ENCODE results near the gene PDAP1.
A peak's percentile ranks its signal among the peaks of the same experiment; 100 is the strongest.

The PDAP1 gene

DNA sequence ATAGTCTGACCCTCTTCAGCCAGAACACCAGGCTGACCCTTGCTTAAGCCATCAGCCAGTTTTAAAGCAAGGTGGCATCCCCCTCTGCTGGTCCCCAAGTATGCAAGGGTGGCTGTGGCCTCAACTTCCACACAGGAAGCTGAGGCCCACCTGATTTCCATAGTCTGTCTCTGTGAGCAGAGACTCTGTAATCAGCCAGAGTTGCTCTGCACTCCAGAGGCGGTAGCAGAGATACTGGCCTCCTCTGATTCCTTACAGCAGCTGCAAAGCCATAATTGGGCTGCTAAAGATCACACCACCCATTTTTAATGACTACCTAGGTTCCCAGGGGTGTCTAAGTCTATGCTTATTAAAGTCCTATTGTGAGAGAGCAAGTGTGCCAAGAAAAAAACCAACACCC is 1.8 kb downstream of the PDAP1 start:
- H3K4me3 ChIP-seq (ENCODE audit: low read depth, low read length) = peak overlapping the region; percentile 77
- peak overlapping the region; percentile 11 for H3K27ac ChIP-seq (ENCODE audit: low read depth, low read length)
- H3K4me1 ChIP-seq (ENCODE audit: control insufficient read depth, insufficient read depth, low read length) = peaks cover 9% of the 10 kb centered on the region; the same call in 1 of the 2 replicates
- H3K27me3 ChIP-seq (ENCODE audit: control insufficient read depth, insufficient read depth, low read length) = no peaks in the 10 kb centered on the region
- no peak overlapping the region; the same call in 1 of the 2 replicates for H3K9ac ChIP-seq (ENCODE audit: low read depth, low read length)
- H3K36me3 ChIP-seq (ENCODE audit: control insufficient read depth, insufficient read depth, low read length) = peaks cover 52% of the 10 kb centered on the region
- H3K9me3 ChIP-seq (ENCODE audit: control insufficient read depth, insufficient read depth, low read length) = no peaks in the 10 kb centered on the region

- no peak overlapping the region for H3K9ac ChIP-seq (ENCODE audit: low read depth, low read length)
- no peaks in the 10 kb centered on the region for H3K9me3 ChIP-seq (ENCODE audit: control insufficient read depth, insufficient read depth, low read length)
- H3K4me1 ChIP-seq (ENCODE audit: control insufficient read depth, insufficient read depth, low read length) = peaks cover 7% of the 10 kb centered on the region; the same call in 1 of the 2 replicates
- H3K27ac ChIP-seq (ENCODE audit: low read depth, low read length) = no peak overlapping the region
- H3K4me3 ChIP-seq (ENCODE audit: low read depth, low read length) = no peak overlapping the region
- no peaks in the 10 kb centered on the region for H3K27me3 ChIP-seq (ENCODE audit: control insufficient read depth, insufficient read depth, low read length)
- peaks cover 52% of the 10 kb centered on the region for H3K36me3 ChIP-seq (ENCODE audit: control insufficient read depth, insufficient read depth, low read length)
Observed at GRCh38 chr7:99404977-99405320, 3.4 kb downstream of the PDAP1 start.

GRCh38 chr7:99404235-99404976 is 4.0 kb downstream of the PDAP1 start:
- peaks cover 5% of the 10 kb centered on the region; the same call in 1 of the 2 replicates for H3K4me1 ChIP-seq (ENCODE audit: control insufficient read depth, insufficient read depth, low read length)
- no peak overlapping the region for H3K4me3 ChIP-seq (ENCODE audit: low read depth, low read length)
- H3K9me3 ChIP-seq (ENCODE audit: control insufficient read depth, insufficient read depth, low read length) = no peaks in the 10 kb centered on the region
- H3K9ac ChIP-seq (ENCODE audit: low read depth, low read length) = no peak overlapping the region
- H3K27me3 ChIP-seq (ENCODE audit: control insufficient read depth, insufficient read depth, low read length) = no peaks in the 10 kb centered on the region
- no peak overlapping the region for H3K27ac ChIP-seq (ENCODE audit: low read depth, low read length)
- H3K36me3 ChIP-seq (ENCODE audit: control insufficient read depth, insufficient read depth, low read length) = peaks cover 56% of the 10 kb centered on the region

- H3K36me3 ChIP-seq (ENCODE audit: control insufficient read depth, insufficient read depth, low read length) = peaks cover 63% of the 10 kb centered on the region
Observed at GRCh38 chr7:99403764-99404163, 4.6 kb downstream of the PDAP1 start.

DNA sequence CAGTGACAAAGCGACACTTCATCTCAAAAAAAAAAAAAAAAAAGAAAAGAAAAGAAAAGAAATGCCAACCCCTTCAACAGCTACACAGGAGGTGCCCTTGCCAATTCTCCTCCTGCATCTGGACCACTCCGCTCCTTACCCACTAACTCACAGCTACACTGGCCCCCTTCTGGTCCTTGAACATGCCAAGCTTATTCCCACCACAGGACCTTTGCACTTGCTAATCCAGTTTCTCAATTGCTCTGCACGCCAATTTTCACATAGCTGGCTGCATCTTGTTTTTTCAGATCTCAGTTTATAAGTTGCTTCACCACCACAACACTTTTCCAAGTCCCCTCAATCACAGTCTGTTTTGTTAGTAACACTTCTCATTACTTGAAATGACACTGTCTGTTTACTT is 5.5 kb downstream of the PDAP1 start:
- peaks cover 72% of the 10 kb centered on the region for H3K36me3 ChIP-seq (ENCODE audit: control insufficient read depth, insufficient read depth, low read length)

More at GRCh38 chr7:99403764-99404163, 4.6 kb downstream of the PDAP1 start:
- no peak overlapping the region for H3K4me3 ChIP-seq (ENCODE audit: low read depth, low read length)
- H3K9me3 ChIP-seq (ENCODE audit: control insufficient read depth, insufficient read depth, low read length) = no peaks in the 10 kb centered on the region
- H3K9ac ChIP-seq (ENCODE audit: low read depth, low read length) = no peak overlapping the region
- no peaks in the 10 kb centered on the region for H3K27me3 ChIP-seq (ENCODE audit: control insufficient read depth, insufficient read depth, low read length)
- peaks cover 5% of the 10 kb centered on the region; the same call in 1 of the 2 replicates for H3K4me1 ChIP-seq (ENCODE audit: control insufficient read depth, insufficient read depth, low read length)
- H3K27ac ChIP-seq (ENCODE audit: low read depth, low read length) = no peak overlapping the region

GRCh38 chr7:99399597-99399996 is 8.8 kb downstream of the PDAP1 start:
- Histone ChIP-seq H3K4me3 (ENCODE audit: low read depth, low read length) (no peak overlapping the region), H3K9me3 (ENCODE audit: control insufficient read depth, insufficient read depth, low read length) (no peaks in the 10 kb centered on the region), H3K27me3 (ENCODE audit: control insufficient read depth, insufficient read depth, low read length) (no peaks in the 10 kb centered on the region), H3K27ac (ENCODE audit: low read depth, low read length) (no peak overlapping the region), H3K4me1 (ENCODE audit: control insufficient read depth, insufficient read depth, low read length) (no peaks in the 10 kb centered on the region), H3K36me3 (ENCODE audit: control insufficient read depth, insufficient read depth, low read length) (peaks cover 96% of the 10 kb centered on the region), H3K9ac (ENCODE audit: low read depth, low read length) (no peak overlapping the region)

More for the DNA sequence above, 5.5 kb downstream of the PDAP1 start:
- Histone ChIP-seq H3K4me1 (ENCODE audit: control insufficient read depth, insufficient read depth, low read length) (peaks cover 5% of the 10 kb centered on the region; the same call in 1 of the 2 replicates), H3K9me3 (ENCODE audit: control insufficient read depth, insufficient read depth, low read length) (no peaks in the 10 kb centered on the region), H3K27me3 (ENCODE audit: control insufficient read depth, insufficient read depth, low read length) (no peaks in the 10 kb centered on the region), H3K27ac (ENCODE audit: low read depth, low read length) (no peak overlapping the region), H3K9ac (ENCODE audit: low read depth, low read length) (no peak overlapping the region), H3K4me3 (ENCODE audit: low read depth, low read length) (no peak overlapping the region)

DNA sequence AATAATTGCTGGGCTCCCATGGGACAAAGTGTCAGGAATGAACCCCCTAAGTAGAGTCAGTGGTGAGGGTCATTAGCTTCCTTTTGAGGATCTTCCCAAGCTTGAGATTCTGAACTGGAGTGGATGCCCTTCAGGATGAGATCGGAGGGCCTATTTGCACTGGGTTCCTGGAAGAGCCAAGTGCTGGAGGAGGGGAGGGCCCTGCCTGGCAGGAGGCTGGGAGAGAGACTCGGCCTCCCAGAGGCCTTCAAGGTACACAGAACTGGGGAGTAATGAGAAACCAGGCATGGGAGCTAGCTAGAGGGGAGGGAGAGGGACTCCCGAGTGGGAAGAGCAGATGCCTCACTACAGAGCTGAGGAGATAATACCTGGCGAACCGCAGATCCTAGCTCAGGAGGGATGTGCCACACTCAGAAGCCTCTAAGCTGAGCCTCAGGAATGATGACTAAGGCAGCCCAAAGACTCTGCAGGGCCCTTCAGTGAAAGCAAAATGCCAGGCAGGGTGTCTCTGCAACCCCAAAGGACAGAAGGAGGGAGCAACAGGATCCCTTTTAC is 9.4 kb downstream of the PDAP1 start:
- Histone ChIP-seq H3K27me3 (ENCODE audit: control insufficient read depth, insufficient read depth, low read length) (no peaks in the 10 kb centered on the region), H3K4me3 (ENCODE audit: low read depth, low read length) (no peak overlapping the region), H3K9ac (ENCODE audit: low read depth, low read length) (no peak overlapping the region), H3K27ac (ENCODE audit: low read depth, low read length) (no peak overlapping the region), H3K36me3 (ENCODE audit: control insufficient read depth, insufficient read depth, low read length) (peaks cover 96% of the 10 kb centered on the region), H3K9me3 (ENCODE audit: control insufficient read depth, insufficient read depth, low read length) (no peaks in the 10 kb centered on the region), H3K4me1 (ENCODE audit: control insufficient read depth, insufficient read depth, low read length) (no peaks in the 10 kb centered on the region)

- H3K27ac ChIP-seq (ENCODE audit: low read depth, low read length) = no peak overlapping the region
- no peak overlapping the region for H3K9ac ChIP-seq (ENCODE audit: low read depth, low read length)
- no peaks in the 10 kb centered on the region for H3K27me3 ChIP-seq (ENCODE audit: control insufficient read depth, insufficient read depth, low read length)
- H3K36me3 ChIP-seq (ENCODE audit: control insufficient read depth, insufficient read depth, low read length) = peaks cover 83% of the 10 kb centered on the region
- H3K9me3 ChIP-seq (ENCODE audit: control insufficient read depth, insufficient read depth, low read length) = no peaks in the 10 kb centered on the region
- no peak overlapping the region for H3K4me3 ChIP-seq (ENCODE audit: low read depth, low read length)
- peaks cover 4% of the 10 kb centered on the region; the same call in 1 of the 2 replicates for H3K4me1 ChIP-seq (ENCODE audit: control insufficient read depth, insufficient read depth, low read length)
Observed at GRCh38 chr7:99397297-99397983, 11.0 kb downstream of the PDAP1 start.

- Histone ChIP-seq H3K9ac (ENCODE audit: low read depth, low read length) (no peak overlapping the region), H3K27me3 (ENCODE audit: control insufficient read depth, insufficient read depth, low read length) (no peaks in the 10 kb centered on the region), H3K27ac (ENCODE audit: low read depth, low read length) (no peak overlapping the region), H3K9me3 (ENCODE audit: control insufficient read depth, insufficient read depth, low read length) (no peaks in the 10 kb centered on the region), H3K4me3 (ENCODE audit: low read depth, low read length) (no peak overlapping the region), H3K4me1 (ENCODE audit: control insufficient read depth, insufficient read depth, low read length) (peaks cover 4% of the 10 kb centered on the region; the same call in 1 of the 2 replicates), H3K36me3 (ENCODE audit: control insufficient read depth, insufficient read depth, low read length) (peaks cover 76% of the 10 kb centered on the region)
Observed at GRCh38 chr7:99396418-99397296, 11.7 kb downstream of the PDAP1 start.

GRCh38 chr7:99395616-99396327 is 12.6 kb downstream of the PDAP1 start:
- Histone ChIP-seq H3K36me3 (ENCODE audit: control insufficient read depth, insufficient read depth, low read length) (peaks cover 74% of the 10 kb centered on the region), H3K27ac (ENCODE audit: low read depth, low read length) (peak overlapping the region; percentile 11), H3K9ac (ENCODE audit: low read depth, low read length) (no peak overlapping the region), H3K9me3 (ENCODE audit: control insufficient read depth, insufficient read depth, low read length) (no peaks in the 10 kb centered on the region), H3K4me1 (ENCODE audit: control insufficient read depth, insufficient read depth, low read length) (peaks cover 4% of the 10 kb centered on the region; the same call in 1 of the 2 replicates), H3K4me3 (ENCODE audit: low read depth, low read length) (no peak overlapping the region), H3K27me3 (ENCODE audit: control insufficient read depth, insufficient read depth, low read length) (no peaks in the 10 kb centered on the region)

Data from HUES48 (cell line).